GM10266 (cell line): ENCODE measurements around the gene ACVR1C.

ENCODE experiments used
- DNase-seq: peaks from one replicate; pipeline ENCODE4 v3.0.0; 2012; ENCODE audit errors: extremely low spot score
- TF ChIP-seq, protein P1 (sequence below): IDR thresholded peaks from 2 replicates; pipeline ENCODE4 v1.5.1; 2012; ENCODE audit warnings: mild to moderate bottlenecking, low read depth; ENCODE audit not compliant: control insufficient read depth, insufficient read depth; ENCODE audit errors: missing control alignments

ACVR1C gene

GRCh38 chr2:157500334-157500733, 128.3 kb downstream of the ACVR1C start:
- DNase-seq: no peak
- TF ChIP-seq, protein P1, sequence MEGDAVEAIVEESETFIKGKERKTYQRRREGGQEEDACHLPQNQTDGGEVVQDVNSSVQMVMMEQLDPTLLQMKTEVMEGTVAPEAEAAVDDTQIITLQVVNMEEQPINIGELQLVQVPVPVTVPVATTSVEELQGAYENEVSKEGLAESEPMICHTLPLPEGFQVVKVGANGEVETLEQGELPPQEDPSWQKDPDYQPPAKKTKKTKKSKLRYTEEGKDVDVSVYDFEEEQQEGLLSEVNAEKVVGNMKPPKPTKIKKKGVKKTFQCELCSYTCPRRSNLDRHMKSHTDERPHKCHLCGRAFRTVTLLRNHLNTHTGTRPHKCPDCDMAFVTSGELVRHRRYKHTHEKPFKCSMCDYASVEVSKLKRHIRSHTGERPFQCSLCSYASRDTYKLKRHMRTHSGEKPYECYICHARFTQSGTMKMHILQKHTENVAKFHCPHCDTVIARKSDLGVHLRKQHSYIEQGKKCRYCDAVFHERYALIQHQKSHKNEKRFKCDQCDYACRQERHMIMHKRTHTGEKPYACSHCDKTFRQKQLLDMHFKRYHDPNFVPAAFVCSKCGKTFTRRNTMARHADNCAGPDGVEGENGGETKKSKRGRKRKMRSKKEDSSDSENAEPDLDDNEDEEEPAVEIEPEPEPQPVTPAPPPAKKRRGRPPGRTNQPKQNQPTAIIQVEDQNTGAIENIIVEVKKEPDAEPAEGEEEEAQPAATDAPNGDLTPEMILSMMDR: no peak

DNA sequence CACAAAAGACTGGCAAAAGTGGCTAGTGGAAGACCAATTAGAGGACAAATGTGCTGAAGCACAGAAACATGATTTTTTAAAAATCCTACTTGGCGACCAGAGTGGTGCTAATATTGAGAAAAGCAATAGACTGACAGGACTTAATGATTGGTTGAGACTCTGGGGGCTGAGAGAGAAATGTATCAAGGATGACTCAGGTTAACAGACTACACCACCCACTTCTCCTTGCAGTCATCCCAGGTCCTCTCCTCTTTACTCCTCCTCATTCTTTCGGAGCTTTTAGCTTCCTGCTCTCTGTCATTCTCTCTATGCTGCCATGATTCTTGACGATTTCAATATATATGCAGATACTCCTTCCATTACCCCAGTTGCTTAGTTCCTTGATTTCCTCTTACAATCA, 130.2 kb downstream of the ACVR1C start:
- TF ChIP-seq, protein P1: no peak
- no peak for DNase-seq

GRCh38 chr2:157497638-157498314, 130.9 kb downstream of the ACVR1C start:
- peak; percentile 47 for DNase-seq
- TF ChIP-seq, protein P1: peak; percentile 78

GRCh38 chr2:157492189-157492773, 136.4 kb downstream of the ACVR1C start:
- DNase-seq: peak; percentile 58
- TF ChIP-seq, protein P1: peak; percentile 79

DNA sequence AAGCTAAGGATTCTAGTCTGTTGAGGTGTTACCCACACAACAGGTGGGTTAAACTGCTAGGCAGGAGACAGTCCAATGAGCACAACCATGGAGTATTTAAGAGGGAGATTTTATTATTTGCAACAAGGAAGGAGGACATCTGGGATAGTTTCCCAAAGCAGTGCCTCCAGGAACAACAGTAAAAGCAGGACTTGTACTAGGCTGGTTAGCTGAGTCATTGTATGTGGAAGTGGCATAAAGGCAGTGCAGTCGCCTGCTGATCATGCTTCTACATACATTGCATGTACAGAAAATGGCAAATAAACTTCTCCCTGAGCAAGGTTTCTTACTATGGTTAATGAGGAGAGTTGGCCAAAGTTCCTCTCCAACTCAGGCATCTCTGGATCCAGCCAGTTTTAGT, 138.7 kb downstream of the ACVR1C start:
- no peak for DNase-seq
- TF ChIP-seq, protein P1: no peak

DNA sequence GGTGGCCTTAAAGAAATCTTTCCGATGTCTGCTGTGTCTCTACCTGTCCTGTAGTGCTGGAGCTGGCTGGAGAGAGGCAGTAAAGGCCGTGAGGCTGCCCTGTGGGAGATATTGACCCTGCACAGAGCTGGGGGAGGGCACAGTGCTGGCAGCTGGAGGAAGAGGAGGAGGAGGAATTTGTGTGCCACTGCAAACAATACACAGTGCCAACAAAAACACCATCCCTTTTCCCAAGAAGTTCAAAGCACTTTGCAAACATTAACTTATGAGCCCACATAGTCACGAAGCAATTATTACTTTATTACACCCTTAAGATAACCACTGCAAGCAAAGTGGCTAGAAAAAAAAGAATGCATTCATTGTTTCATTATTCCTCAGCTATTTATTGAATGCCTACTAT, 139.8 kb downstream of the ACVR1C start:
- no peak for DNase-seq
- TF ChIP-seq, protein P1: no peak

DNA sequence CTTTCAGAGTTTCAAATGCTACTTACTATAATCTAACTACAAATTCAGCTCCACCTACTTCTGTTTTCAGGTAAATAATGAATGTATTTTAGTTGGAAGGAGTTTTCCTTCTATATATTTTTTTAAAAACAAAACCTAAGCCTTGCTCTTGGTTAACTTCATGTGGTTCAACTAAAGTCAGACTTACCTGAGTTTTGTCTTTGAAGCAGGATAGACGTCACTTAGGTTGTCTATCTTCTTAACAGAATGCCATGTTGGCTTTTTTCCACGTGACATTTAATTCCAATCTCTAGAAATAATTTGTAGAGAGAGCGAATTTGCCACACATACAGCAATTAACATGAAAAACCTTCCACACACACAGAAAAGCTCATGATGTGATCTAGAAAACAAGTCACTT, 140.9 kb downstream of the ACVR1C start:
- DNase-seq: no peak
- TF ChIP-seq, protein P1: no peak
